BE2C (cell line): ENCODE results near the gene WIPF1.

Experiments
- DNase-seq: peaks from one replicate; pipeline ENCODE4 v3.0.0-alpha.2; 2020
- H3K27me3 ChIP-seq: fragments of 250-450 bp; sonication (Bioruptor Pico); 2 replicates; pipeline ENCODE4 v1.5.1; 2020; ENCODE audit warnings: mild to moderate bottlenecking
- H3K36me3 ChIP-seq: fragments of 250-450 bp; sonication (Bioruptor Pico); 2 replicates; pipeline ENCODE4 v1.5.1; 2020; ENCODE audit warnings: mild to moderate bottlenecking
- H3K4me1 ChIP-seq: fragments of 250-450 bp; sonication (Bioruptor Pico); 2 replicates; pipeline ENCODE4 v1.5.1; 2020
- H3K4me3 ChIP-seq: 2 replicates; pipeline ENCODE4 v1.5.1; 2011; ENCODE audit warnings: low read depth, low read length
- H3K9me3 ChIP-seq: fragments of 250-450 bp; sonication (Bioruptor Pico); 2 replicates; pipeline ENCODE4 v1.5.1; 2020
- TF ChIP-seq, protein P1 (sequence below): IDR thresholded peaks from 2 replicates; pipeline ENCODE4 v1.5.1; 2012; ENCODE audit warnings: mild to moderate bottlenecking, low read depth, low read length

The WIPF1 gene

DNA sequence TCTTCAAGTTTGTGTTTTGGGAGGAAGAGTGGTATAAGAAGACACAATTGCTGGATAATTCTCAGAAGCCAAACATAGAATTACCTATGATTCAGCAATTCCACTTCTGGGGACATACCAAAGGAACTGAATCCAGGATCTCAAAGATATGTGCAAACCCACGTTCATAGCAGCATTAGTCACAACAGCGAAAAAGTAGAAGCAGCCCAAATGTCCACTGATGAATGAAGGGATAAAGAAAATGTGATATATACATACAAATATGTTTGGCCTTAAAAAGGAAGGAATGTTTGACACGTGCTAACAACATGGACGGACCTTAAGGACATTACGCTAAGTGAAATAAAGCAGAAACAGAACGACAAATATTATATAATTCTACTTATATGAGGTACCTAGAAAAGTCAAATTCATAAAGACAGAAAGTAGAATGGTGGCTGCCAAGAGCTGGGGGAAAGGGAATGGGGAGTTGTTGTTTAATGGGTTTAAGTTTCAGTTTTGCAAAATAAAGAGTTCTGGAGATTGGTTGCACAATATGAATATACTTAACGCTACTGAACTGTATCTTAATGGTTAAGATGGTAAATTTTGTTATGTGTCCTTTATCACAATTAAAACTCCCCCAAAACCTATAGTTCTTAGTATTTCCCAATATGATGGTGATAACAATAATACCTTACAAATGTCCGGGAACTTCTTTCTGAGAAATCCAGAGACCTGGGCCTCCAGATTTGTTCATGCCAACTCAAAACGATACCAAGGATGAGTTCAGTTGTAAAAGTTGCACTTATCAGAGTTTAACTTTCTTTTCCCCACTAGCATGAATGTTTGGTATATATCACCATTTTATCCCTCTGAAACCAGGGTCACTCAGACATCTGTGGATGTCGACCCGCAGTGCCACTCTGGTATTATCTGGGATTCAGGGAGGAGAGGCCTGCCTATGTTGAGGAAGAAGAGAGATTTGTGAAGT is 33.7 kb upstream of the WIPF1 start:
- no peaks in the 10 kb centered on the region; the same call in 1 of the 2 replicates for H3K4me1 ChIP-seq
- H3K4me3 ChIP-seq = no peak overlapping the region
- no peaks in the 10 kb centered on the region for H3K9me3 ChIP-seq
- no peaks in the 10 kb centered on the region for H3K36me3 ChIP-seq
- no peaks in the 10 kb centered on the region for H3K27me3 ChIP-seq
- no peak for DNase-seq
- TF ChIP-seq, protein P1, sequence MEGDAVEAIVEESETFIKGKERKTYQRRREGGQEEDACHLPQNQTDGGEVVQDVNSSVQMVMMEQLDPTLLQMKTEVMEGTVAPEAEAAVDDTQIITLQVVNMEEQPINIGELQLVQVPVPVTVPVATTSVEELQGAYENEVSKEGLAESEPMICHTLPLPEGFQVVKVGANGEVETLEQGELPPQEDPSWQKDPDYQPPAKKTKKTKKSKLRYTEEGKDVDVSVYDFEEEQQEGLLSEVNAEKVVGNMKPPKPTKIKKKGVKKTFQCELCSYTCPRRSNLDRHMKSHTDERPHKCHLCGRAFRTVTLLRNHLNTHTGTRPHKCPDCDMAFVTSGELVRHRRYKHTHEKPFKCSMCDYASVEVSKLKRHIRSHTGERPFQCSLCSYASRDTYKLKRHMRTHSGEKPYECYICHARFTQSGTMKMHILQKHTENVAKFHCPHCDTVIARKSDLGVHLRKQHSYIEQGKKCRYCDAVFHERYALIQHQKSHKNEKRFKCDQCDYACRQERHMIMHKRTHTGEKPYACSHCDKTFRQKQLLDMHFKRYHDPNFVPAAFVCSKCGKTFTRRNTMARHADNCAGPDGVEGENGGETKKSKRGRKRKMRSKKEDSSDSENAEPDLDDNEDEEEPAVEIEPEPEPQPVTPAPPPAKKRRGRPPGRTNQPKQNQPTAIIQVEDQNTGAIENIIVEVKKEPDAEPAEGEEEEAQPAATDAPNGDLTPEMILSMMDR = no peak

DNA sequence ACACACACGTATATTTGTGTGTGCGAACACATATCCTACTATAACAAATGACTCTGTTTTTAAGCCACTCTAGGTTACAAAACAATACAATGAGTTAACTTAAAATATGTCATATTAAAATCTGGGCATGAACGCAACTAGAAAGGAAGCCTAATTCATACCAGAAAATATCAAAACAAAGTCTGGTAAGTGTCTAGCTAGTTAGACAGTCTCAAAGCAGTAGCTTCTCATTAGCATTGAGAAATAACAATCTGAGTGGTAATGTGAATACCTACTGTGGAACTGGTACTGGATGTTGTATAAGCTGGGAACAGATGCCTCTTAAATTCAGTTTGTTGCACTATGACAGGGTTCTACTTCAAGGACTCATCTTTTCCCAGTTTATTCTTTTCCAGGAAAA is 32.5 kb upstream of the WIPF1 start:
- TF ChIP-seq, protein P1 = no peak
- Histone ChIP-seq H3K9me3 (no peaks in the 10 kb centered on the region), H3K4me3 (no peak overlapping the region), H3K36me3 (no peaks in the 10 kb centered on the region), H3K27me3 (no peaks in the 10 kb centered on the region), H3K4me1 (no peaks in the 10 kb centered on the region; the same call in 1 of the 2 replicates)
- DNase-seq = no peak

DNA sequence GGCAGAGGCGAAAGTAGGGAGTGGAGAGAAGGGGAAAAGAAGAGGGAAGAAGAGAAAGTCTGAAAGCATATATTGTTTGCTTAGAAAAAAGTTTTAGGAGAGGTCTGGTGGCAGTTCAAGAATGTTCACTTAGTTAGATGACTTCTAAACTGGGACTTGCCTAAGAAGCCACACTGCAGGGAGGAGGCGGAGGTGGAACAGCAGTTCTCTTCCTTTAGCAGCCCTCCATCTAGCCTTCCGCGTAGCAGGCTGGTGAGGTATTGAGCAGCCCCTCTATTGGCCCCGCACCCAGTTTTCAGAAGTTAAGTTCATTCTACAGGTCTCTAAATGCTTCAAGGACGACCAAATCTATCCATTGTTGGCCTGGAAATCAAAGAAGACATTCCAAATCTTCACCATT is 31.9 kb upstream of the WIPF1 start:
- DNase-seq = no peak
- H3K4me1 ChIP-seq = no peaks in the 10 kb centered on the region; the same call in 1 of the 2 replicates
- no peak overlapping the region for H3K4me3 ChIP-seq
- H3K27me3 ChIP-seq = no peaks in the 10 kb centered on the region
- no peaks in the 10 kb centered on the region for H3K36me3 ChIP-seq
- no peaks in the 10 kb centered on the region for H3K9me3 ChIP-seq
- TF ChIP-seq, protein P1 = no peak

DNA sequence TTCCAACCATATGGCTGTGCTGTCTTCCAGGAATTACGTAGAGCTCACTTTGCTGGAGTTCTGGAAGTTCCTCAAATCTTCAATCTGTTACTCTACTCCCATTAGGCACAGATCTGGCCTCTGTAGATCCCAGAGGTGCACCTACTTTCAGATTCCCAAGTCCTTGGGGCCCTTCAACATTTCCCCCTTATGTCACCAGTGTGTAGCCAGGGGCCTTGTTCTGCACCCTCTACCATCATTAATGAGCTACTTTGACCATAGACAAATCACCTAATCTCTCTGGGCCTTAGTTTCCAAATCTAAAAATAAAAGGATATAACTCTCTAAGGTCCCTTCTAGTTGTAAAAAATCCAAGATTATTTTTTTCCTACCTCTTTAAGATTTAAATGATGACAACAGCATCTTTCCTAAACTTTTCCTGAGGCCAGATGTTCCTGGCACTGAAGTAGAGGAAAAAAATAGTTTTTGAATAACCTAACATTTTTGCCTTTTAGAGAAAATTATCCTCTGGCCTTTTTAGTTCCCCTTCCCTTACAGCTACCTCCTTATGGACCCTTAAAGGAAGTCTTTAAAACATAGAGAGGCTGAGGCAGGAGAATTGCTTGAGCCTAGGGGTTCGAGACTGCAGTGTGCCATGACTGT is 31.0 kb upstream of the WIPF1 start:
- Histone ChIP-seq H3K4me3 (no peak overlapping the region), H3K9me3 (no peaks in the 10 kb centered on the region), H3K36me3 (no peaks in the 10 kb centered on the region), H3K4me1 (no peaks in the 10 kb centered on the region; the same call in 1 of the 2 replicates), H3K27me3 (no peaks in the 10 kb centered on the region)
- TF ChIP-seq, protein P1 = no peak
- no peak for DNase-seq

DNA sequence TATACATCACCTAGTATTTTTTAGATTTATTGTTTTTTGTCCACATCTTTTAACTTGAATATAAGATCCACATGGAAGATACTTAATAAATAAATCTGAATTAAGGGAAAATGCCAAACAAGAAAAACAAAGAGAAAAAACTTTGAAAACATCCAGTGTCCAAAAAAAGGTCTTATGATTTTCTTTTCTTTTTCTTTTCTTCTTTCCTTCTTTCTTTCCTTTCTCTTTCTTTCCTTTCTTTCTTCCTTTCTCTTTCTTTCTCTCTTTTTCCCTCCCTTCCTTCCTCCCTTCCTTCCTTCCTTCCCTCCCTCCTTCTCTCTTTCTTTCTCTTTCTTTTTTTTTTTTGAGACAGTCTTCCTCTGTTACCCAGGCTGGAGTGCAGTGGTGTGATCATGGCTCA is 29.6 kb upstream of the WIPF1 start:
- Histone ChIP-seq H3K4me1 (no peaks in the 10 kb centered on the region), H3K27me3 (no peaks in the 10 kb centered on the region), H3K4me3 (no peak overlapping the region), H3K9me3 (no peaks in the 10 kb centered on the region), H3K36me3 (no peaks in the 10 kb centered on the region)
- DNase-seq = no peak
- TF ChIP-seq, protein P1 = no peak

DNA sequence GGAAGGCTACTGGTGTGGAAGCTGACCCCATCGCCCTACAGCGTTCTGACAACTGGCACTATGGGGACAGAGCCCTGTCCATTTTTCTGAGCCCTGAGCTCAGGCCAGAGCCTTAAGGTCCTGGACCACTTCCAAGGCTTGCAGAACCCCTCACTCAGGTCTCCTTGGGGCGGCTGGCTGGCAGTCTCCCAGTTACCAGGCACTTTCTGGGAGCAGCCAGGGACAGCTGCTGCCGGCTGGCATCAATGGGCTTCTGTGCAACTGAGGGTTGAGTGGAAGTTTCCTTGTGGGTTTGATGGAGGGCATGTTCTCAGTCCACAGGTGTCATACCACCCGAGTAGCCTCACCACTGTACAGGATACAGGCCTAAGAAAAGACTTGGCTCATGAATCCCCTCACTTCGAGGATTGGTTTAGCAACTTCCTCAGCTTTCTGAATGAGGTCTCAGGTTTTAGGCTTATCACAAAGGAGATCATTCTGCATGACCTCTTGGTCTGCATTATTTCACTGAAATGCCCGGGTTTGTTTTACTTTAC is 27.4 kb upstream of the WIPF1 start:
- no peaks in the 10 kb centered on the region for H3K27me3 ChIP-seq
- TF ChIP-seq, protein P1 = no peak
- H3K9me3 ChIP-seq = no peaks in the 10 kb centered on the region
- no peaks in the 10 kb centered on the region for H3K4me1 ChIP-seq
- H3K36me3 ChIP-seq = no peaks in the 10 kb centered on the region
- no peak overlapping the region for H3K4me3 ChIP-seq
- no peak for DNase-seq
